Measurements from ENCODE around the gene MBNL1.

- no peak for TF ChIP-seq CTCF (IDR thresholded peaks at IDR 0.05)
- no peak for TF ChIP-seq POLR2A (IDR thresholded peaks at IDR 0.05)
These were observed 15.0 kb downstream of the MBNL1 start for GRCh38 chr3:152283492-152284381.
